ENCODE measurements around the gene LDLR. TPM values are rescaled to one million over a fixed set of nuclear protein-coding genes. Genes with fewer than 3 reads are reported as not detected.
"Not testable (repeated sequence)": the region's sequence is repeated elsewhere in the genome, so short reads cannot be mapped to it uniquely, and the experiment has no call there.

LDLR gene
- total and polyA plus RNA-seq, 2 donors from 2014 or later = 17.6 to 42.4 TPM

DNA sequence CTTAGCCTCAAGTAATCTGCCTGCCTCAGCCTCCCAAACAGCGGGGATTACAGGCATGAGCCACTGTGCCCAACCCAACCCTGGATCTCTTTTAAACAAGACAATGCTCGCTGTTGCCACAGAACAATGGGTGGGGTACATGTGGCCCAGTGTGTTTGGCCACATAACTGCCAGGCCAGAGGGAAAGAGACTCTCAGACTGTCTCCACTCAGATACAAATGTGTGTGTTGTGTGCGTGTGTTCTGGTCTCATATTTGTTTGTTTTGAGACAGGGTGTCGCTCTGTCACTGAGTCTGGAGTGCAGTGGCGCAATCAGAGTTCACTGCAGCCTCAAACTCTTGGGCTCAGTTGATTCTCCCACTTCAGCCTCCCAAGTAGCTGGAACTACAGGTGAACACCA is 25.8 kb downstream of the LDLR start:
- FAIRE-seq (no peak), DNase-seq (no peak)
- Histone ChIP-seq H3K9ac (ENCODE audit: low read length in 3 of 3) (no peak overlapping the region), H3K4me3 (ENCODE audit: low read length in 3 of 3) (no peak overlapping the region), H3K27ac (ENCODE audit: low read depth in 2 of 2, low read length in 2 of 2) (no peak overlapping the region), H3K9me3 (ENCODE audit: control insufficient read depth in 2 of 3, insufficient read depth in 1 of 3, low read length in 3 of 3) (no peaks in the 10 kb centered on the region), H3K36me3 (ENCODE audit: control insufficient read depth in 2 of 3, insufficient read depth in 3 of 3, low read length in 3 of 3) (peaks cover 2 to 18% (median 11%) of the 10 kb centered on the region in 3 donors), H3K4me1 (ENCODE audit: control insufficient read depth in 2 of 3, insufficient read depth in 2 of 3, low read depth in 1 of 3, low read length in 3 of 3) (no peaks in the 10 kb centered on the region), H3K27me3 (ENCODE audit: control insufficient read depth, insufficient read depth, low read length) (no peaks in the 10 kb centered on the region)
- intact Hi-C loops (cut with DNase I) = no loop called here
- TF ChIP-seq, protein P1, sequence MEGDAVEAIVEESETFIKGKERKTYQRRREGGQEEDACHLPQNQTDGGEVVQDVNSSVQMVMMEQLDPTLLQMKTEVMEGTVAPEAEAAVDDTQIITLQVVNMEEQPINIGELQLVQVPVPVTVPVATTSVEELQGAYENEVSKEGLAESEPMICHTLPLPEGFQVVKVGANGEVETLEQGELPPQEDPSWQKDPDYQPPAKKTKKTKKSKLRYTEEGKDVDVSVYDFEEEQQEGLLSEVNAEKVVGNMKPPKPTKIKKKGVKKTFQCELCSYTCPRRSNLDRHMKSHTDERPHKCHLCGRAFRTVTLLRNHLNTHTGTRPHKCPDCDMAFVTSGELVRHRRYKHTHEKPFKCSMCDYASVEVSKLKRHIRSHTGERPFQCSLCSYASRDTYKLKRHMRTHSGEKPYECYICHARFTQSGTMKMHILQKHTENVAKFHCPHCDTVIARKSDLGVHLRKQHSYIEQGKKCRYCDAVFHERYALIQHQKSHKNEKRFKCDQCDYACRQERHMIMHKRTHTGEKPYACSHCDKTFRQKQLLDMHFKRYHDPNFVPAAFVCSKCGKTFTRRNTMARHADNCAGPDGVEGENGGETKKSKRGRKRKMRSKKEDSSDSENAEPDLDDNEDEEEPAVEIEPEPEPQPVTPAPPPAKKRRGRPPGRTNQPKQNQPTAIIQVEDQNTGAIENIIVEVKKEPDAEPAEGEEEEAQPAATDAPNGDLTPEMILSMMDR (IDR thresholded peaks at IDR 0.05; ENCODE audit: borderline replicate concordance, extremely low read depth, insufficient read depth) = no peak

- TF ChIP-seq, protein P1 (IDR thresholded peaks at IDR 0.05; ENCODE audit: borderline replicate concordance, extremely low read depth, insufficient read depth) = no peak
- Histone ChIP-seq H3K4me3 (ENCODE audit: low read length in 3 of 3) (no peak overlapping the region), H3K4me1 (ENCODE audit: control insufficient read depth in 2 of 3, insufficient read depth in 2 of 3, low read depth in 1 of 3, low read length in 3 of 3) (no peaks in the 10 kb centered on the region), H3K27me3 (ENCODE audit: control insufficient read depth, insufficient read depth, low read length) (no peaks in the 10 kb centered on the region), H3K27ac (ENCODE audit: low read depth in 2 of 2, low read length in 2 of 2) (no peak overlapping the region), H3K9me3 (ENCODE audit: control insufficient read depth in 2 of 3, insufficient read depth in 1 of 3, low read length in 3 of 3) (no peaks in the 10 kb centered on the region), H3K9ac (ENCODE audit: low read length in 3 of 3) (no peak overlapping the region), H3K36me3 (ENCODE audit: control insufficient read depth in 2 of 3, insufficient read depth in 3 of 3, low read length in 3 of 3) (peaks cover 2 to 21% (median 19%) of the 10 kb centered on the region in 3 donors)
- FAIRE-seq (no peak), DNase-seq (no peak)
- intact Hi-C loops (cut with DNase I) = no loop called here
Measured at GRCh38 chr19:11115895-11116446, 26.7 kb downstream of the LDLR start.

DNA sequence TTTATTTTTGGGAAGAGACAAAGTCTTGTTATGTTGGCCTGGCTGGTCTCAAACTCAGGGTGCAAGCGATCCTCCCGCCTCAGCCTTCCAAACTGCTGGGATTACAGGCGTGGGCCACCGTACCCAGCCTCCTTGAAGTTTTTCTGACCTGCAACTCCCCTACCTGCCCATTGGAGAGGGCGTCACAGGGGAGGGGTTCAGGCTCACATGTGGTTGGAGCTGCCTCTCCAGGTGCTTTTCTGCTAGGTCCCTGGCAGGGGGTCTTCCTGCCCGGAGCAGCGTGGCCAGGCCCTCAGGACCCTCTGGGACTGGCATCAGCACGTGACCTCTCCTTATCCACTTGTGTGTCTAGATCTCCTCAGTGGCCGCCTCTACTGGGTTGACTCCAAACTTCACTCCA is 27.2 kb downstream of the LDLR start:
- H3K4me3 ChIP-seq (ENCODE audit: low read length in 3 of 3) = no peak overlapping the region
- no peaks in the 10 kb centered on the region for H3K4me1 ChIP-seq (ENCODE audit: control insufficient read depth in 2 of 3, insufficient read depth in 2 of 3, low read depth in 1 of 3, low read length in 3 of 3)
- H3K27ac ChIP-seq (ENCODE audit: low read depth in 2 of 2, low read length in 2 of 2) = no peak overlapping the region
- intact Hi-C loops (cut with DNase I) = no loop called here
- DNase-seq (no peak), FAIRE-seq (no peak)
- TF ChIP-seq, protein P1 (IDR thresholded peaks at IDR 0.05; ENCODE audit: borderline replicate concordance, extremely low read depth, insufficient read depth) = no peak
- H3K27me3 ChIP-seq (ENCODE audit: control insufficient read depth, insufficient read depth, low read length) = no peaks in the 10 kb centered on the region
- H3K9me3 ChIP-seq (ENCODE audit: control insufficient read depth in 2 of 3, insufficient read depth in 1 of 3, low read length in 3 of 3) = no peaks in the 10 kb centered on the region
- H3K36me3 ChIP-seq (ENCODE audit: control insufficient read depth in 2 of 3, insufficient read depth in 3 of 3, low read length in 3 of 3) = peaks cover 2 to 22% (median 19%) of the 10 kb centered on the region in 3 donors
- no peak overlapping the region for H3K9ac ChIP-seq (ENCODE audit: low read length in 3 of 3)

DNA sequence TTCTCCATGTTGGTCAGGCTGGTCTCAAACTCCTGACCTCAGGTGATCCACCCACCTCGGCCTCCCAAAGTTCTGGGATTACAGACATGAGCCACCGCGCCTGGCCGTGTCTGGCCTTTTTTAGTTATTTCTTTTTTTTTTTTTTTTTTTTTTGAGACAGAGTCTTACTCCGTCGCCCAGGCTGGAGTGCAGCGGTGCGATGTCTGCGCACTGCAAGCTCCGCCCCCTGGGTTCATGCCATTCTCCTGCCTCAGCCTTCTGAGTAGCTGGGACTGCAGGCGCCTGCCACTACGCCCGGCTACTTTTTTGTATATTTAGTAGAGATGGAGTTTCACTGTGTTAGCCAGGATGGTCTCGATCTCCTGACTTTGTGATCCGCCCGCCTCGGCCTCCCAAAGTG is 32.7 kb downstream of the LDLR start:
- FAIRE-seq; H3K27ac ChIP-seq (ENCODE audit: low read depth in 2 of 2, low read length in 2 of 2); H3K27me3 ChIP-seq (ENCODE audit: control insufficient read depth, insufficient read depth, low read length); H3K9ac ChIP-seq (ENCODE audit: low read length in 3 of 3); H3K4me1 ChIP-seq (ENCODE audit: control insufficient read depth in 2 of 3, insufficient read depth in 2 of 3, low read depth in 1 of 3, low read length in 3 of 3); H3K4me3 ChIP-seq (ENCODE audit: low read length in 3 of 3); DNase-seq; H3K9me3 ChIP-seq (ENCODE audit: control insufficient read depth in 2 of 3, insufficient read depth in 1 of 3, low read length in 3 of 3): not testable (repeated sequence)
- peaks cover 2 to 28% (median 3%) of the 10 kb centered on the region in 3 donors for H3K36me3 ChIP-seq (ENCODE audit: control insufficient read depth in 2 of 3, insufficient read depth in 3 of 3, low read length in 3 of 3)
- intact Hi-C loops (cut with DNase I) = loop anchor here (10.0 kb wide), 1 partner anchor 87 kb away; no protein-coding TSS in a partner anchor
